ENCODE measurements around the gene GPR161.

GRCh38 chr1:168167806-168168205 lies 31.1 kb upstream of the GPR161 start:
- TF ChIP-seq EZH2phosphoT487 (IDR thresholded peaks at IDR 0.05; ENCODE audit: borderline replicate concordance, low read depth, low read length) (no peak), CTCF (conservative IDR thresholded peaks at IDR 0.05; ENCODE audit: low read length) (no peak)
